Ovary (tissue), 9 donors: Measurements from ENCODE around the gene NRXN3. TPM values are rescaled to one million over a fixed set of nuclear protein-coding genes. Genes with fewer than 3 reads are reported as not detected.
"Not testable (repeated sequence)": the region's sequence is repeated elsewhere in the genome, so short reads cannot be mapped to it uniquely, and the experiment has no call there.

Experiments used
- DNase-seq, 5 donors: peaks; one replicate each; pipeline ENCODE4 v3.0.0-alpha.2; 2019 to 2020
- H3K27ac ChIP-seq, 2 donors: fragments of 200-600 bp; one replicate each; pipeline versions ENCODE4 v1.5.1 to v1.8.0; 2019 to 2022
- H3K27me3 ChIP-seq: fragments of 200-600 bp; one replicate; pipeline ENCODE4 v1.8.0; 2022
- H3K36me3 ChIP-seq: fragments of 200-600 bp; sonication (generic); one replicate; pipeline ENCODE4 v1.5.1; 2019
- H3K4me1 ChIP-seq: one replicate; pipeline ENCODE4 v1.8.1; 2013; ENCODE audit warnings: mild to moderate bottlenecking, moderate library complexity; ENCODE audit not compliant: insufficient read depth
- H3K4me3 ChIP-seq: fragments of 200-600 bp; sonication (generic); one replicate; pipeline ENCODE4 v1.5.1; 2017
- H3K9me3 ChIP-seq, 2 donors: fragments of 200-600 bp in 1 of 2; sonication (generic) in 1 of 2; one replicate each; pipeline versions ENCODE4 v1.5.1 to v1.8.1; 2013 to 2019; ENCODE audit warnings: mild to moderate bottlenecking in 1 of 2, moderate library complexity in 1 of 2
- CTCF ChIP-seq, 3 donors: fragments of 450-650 bp in 2 of 3; fragments of 200-600 bp in 1 of 3; IDR thresholded peaks; one replicate each; pipeline versions ENCODE4 v1.5.1 to v1.8.0; 2016 to 2022; ENCODE audit warnings: antibody characterized with exemption in 3 of 3, mild to moderate bottlenecking in 1 of 3
- EP300 ChIP-seq: sonication (generic); formaldehyde crosslinking; IDR thresholded peaks from one replicate; pipeline ENCODE4 v1.6.1; 2017; ENCODE audit warnings: antibody characterized with exemption
- POLR2A ChIP-seq: fragments of 450-650 bp; IDR thresholded peaks from one replicate; pipeline ENCODE4 v1.6.1; 2017; ENCODE audit warnings: antibody characterized with exemption, mild to moderate bottlenecking, moderate library complexity
- WGBS, 3 donors: extraction: QIAGEN DNeasy Blood & Tissue Kit in 1 of 3; methylation state at CpG; one replicate each; pipeline versions ENCODE4 v1.1.5 to v1.1.7; 2013 to 2017; 5-methylcytosine and 5-hydroxymethylcytosine counted together
- intact Hi-C, 4 donors: fragments of 100-400 bp; cut with DNase I; formaldehyde crosslinking; loops; one replicate each; pipeline versions ENCODE4 v1.11.0 to v1.15.1; 2022 to 2023
- polyA plus RNA-seq, 2 donors: library from polyadenylated mRNA; stranded (reverse); fragments of 200-250 nt in 1 of 2; fragments of 350-450 nt in 1 of 2; fragmentation: Illumina TruSeq in 1 of 2; extraction: RNeasy Lipid Tissue Mini Kit (QIAGEN cat#74804) in 1 of 2; gene quantifications; one replicate each; pipeline ENCODE4 v1.2.3, GENCODE V29; 2013 to 2014
- total RNA-seq, 7 donors: library from RNA; depleted of rRNA in 2 of 7; stranded (reverse); fragments of >200 nt in 2 of 7; fragmentation: NEBNext Ultra II Directional in 3 of 7; extraction: Animal tissue kit (Norgen Biotek cat#: 25700) in 3 of 7; gene quantifications; one replicate each; pipeline versions ENCODE4 v1.1.0 to v1.2.4, GENCODE V29; 2016 to 2023
- donor health status: DM: no; HTN: no; CAD: no; lungs with moderate emphysema.
- donor health status: DM: no; HTN: no; CAD: no.
- donor health status: Bipolar disorder and iron deficiency.
- donor health status: DM: yes; HTN: yes; CAD: no.
- donor health status: DM: no; HTN: no; CAD: no.
- donor health status: DM: yes; HTN: yes; CAD: no.

Gene NRXN3
- total and polyA plus RNA-seq, 9 donors: 0.28 to 6.2 (median 0.82) TPM

- H3K4me3 ChIP-seq: no peak overlapping the region
- no peaks in the 10 kb centered on the region for H3K9me3 ChIP-seq
- no peaks in the 10 kb centered on the region for H3K27me3 ChIP-seq
- H3K36me3 ChIP-seq: no peaks in the 10 kb centered on the region
- H3K4me1 ChIP-seq: no peaks in the 10 kb centered on the region
- intact Hi-C loops: no loop called here
- 42 to 58% (median 51%) methylated on average over 1 of the region's 1 CpG for WGBS, 3 donors
- DNase-seq: no peak
- no peak for TF ChIP-seq EP300
- no peak for TF ChIP-seq CTCF (IDR thresholded peaks at IDR 0.05)
- no peak for TF ChIP-seq POLR2A
- H3K27ac ChIP-seq: no peak overlapping the region
These were observed 373.3 kb downstream of the NRXN3 start for GRCh38 chr14:78543433-78543832.

GRCh38 chr14:78561074-78561473 lies 390.9 kb downstream of the NRXN3 start:
- no peak overlapping the region for H3K27ac ChIP-seq
- 65 to 76% (median 67%) methylated on average over 3 of the region's 3 CpGs for WGBS, 3 donors
- intact Hi-C loops: loop anchor here in 1 of 4 donors (10.0 kb wide), 1 partner anchor 906 kb away; no protein-coding TSS in a partner anchor
- no peaks in the 10 kb centered on the region for H3K4me1 ChIP-seq
- H3K36me3 ChIP-seq: no peaks in the 10 kb centered on the region
- TF ChIP-seq POLR2A (no peak), EP300 (no peak), CTCF (IDR thresholded peaks at IDR 0.05) (no peak)
- H3K27me3 ChIP-seq: no peaks in the 10 kb centered on the region
- H3K4me3 ChIP-seq: no peak overlapping the region
- no peaks in the 10 kb centered on the region for H3K9me3 ChIP-seq
- DNase-seq: no peak

GRCh38 chr14:78566026-78566858 lies 396.1 kb downstream of the NRXN3 start:
- Histone ChIP-seq H3K4me3 (no peak overlapping the region), H3K9me3 (no peaks in the 10 kb centered on the region), H3K27me3 (no peaks in the 10 kb centered on the region), H3K27ac (no peak overlapping the region), H3K4me1 (no peaks in the 10 kb centered on the region), H3K36me3 (no peaks in the 10 kb centered on the region)
- DNase-seq: peak; percentile 29 to 64 (median 55)
- intact Hi-C loops: loop anchor here in 1 of 4 donors (10.0 kb wide), 1 partner anchor 911 kb away; no protein-coding TSS in a partner anchor
- TF ChIP-seq CTCF (IDR thresholded peaks at IDR 0.05) (no peak), EP300 (no peak), POLR2A (no peak)
- 22 to 27% (median 22%) methylated on average over 16 of the region's 16 CpGs for WGBS, 3 donors

- TF ChIP-seq EP300: no peak
- H3K4me1 ChIP-seq: no peaks in the 10 kb centered on the region
- no peak overlapping the region for H3K27ac ChIP-seq
- H3K27me3 ChIP-seq: no peaks in the 10 kb centered on the region
- H3K9me3 ChIP-seq: no peaks in the 10 kb centered on the region
- intact Hi-C loops: loop anchor here in 1 of 4 donors (10.0 kb wide), 1 partner anchor 912 kb away; no protein-coding TSS in a partner anchor
- no peaks in the 10 kb centered on the region for H3K36me3 ChIP-seq
- no peak overlapping the region for H3K4me3 ChIP-seq
- no peak for DNase-seq
These were observed 396.6 kb downstream of the NRXN3 start for GRCh38 chr14:78566859-78567172.

GRCh38 chr14:78567343-78567742 lies 397.2 kb downstream of the NRXN3 start:
- H3K4me1 ChIP-seq: no peaks in the 10 kb centered on the region
- H3K9me3 ChIP-seq: no peaks in the 10 kb centered on the region
- no peaks in the 10 kb centered on the region for H3K27me3 ChIP-seq
- 53 to 71% (median 68%) methylated on average over 4 of the region's 4 CpGs for WGBS, 3 donors
- intact Hi-C loops: loop anchor here in 1 of 4 donors (10.0 kb wide), 1 partner anchor 913 kb away; no protein-coding TSS in a partner anchor
- no peak overlapping the region for H3K27ac ChIP-seq
- no peaks in the 10 kb centered on the region for H3K36me3 ChIP-seq
- no peak for TF ChIP-seq CTCF (IDR thresholded peaks at IDR 0.05)
- H3K4me3 ChIP-seq: no peak overlapping the region
- no peak for DNase-seq

- H3K27me3 ChIP-seq, H3K4me1 ChIP-seq, H3K9me3 ChIP-seq, H3K36me3 ChIP-seq, intact Hi-C loops, DNase-seq, H3K4me3 ChIP-seq, H3K27ac ChIP-seq: not testable (repeated sequence)
- 84 to 93% (median 89%) methylated on average over 3 of the region's 3 CpGs for WGBS, 3 donors
These were observed 403.6 kb downstream of the NRXN3 start for GRCh38 chr14:78573736-78574135.
